Transverse colon (tissue), 4 donors: ENCODE data around the gene ZHX3. TPM values are rescaled to one million over a fixed set of nuclear protein-coding genes. Genes with fewer than 3 reads are reported as not detected.

Experiments
- DNase-seq: peaks from one replicate; pipeline ENCODE4 v3.0.0-alpha.2; 2019
- H3K27ac ChIP-seq, 4 donors: fragments of 200-600 bp; sonication (generic); 2 replicates each; pipeline ENCODE4 v1.5.1; 2016 to 2018; ENCODE audit warnings: inconsistent platforms in 4 of 4
- H3K27me3 ChIP-seq: fragments of 200-600 bp; sonication (generic); 2 replicates; pipeline ENCODE4 v1.5.1; 2017; ENCODE audit warnings: inconsistent platforms
- H3K36me3 ChIP-seq, 4 donors: fragments of 200-600 bp; sonication (generic); 2 replicates each; pipeline ENCODE4 v1.5.1; 2017 to 2019; ENCODE audit warnings: inconsistent platforms in 4 of 4
- H3K4me1 ChIP-seq, 4 donors: fragments of 200-600 bp; sonication (generic); 2 replicates each; pipeline ENCODE4 v1.5.1; 2017 to 2020; ENCODE audit warnings: inconsistent platforms in 4 of 4
- H3K4me3 ChIP-seq, 4 donors: fragments of 200-600 bp; sonication (generic); 1 replicate in 1 of 4; 2 replicates in 3 of 4; pipeline versions ENCODE4 v1.5.1 to v1.6.1; 2017 to 2019; ENCODE audit warnings: inconsistent platforms in 4 of 4
- H3K9me3 ChIP-seq, 2 donors: fragments of 200-600 bp; sonication (generic); 2 replicates each; pipeline ENCODE4 v1.5.1; 2017 to 2019; ENCODE audit warnings: inconsistent platforms in 2 of 2
- EP300 ChIP-seq: sonication (generic); formaldehyde crosslinking; IDR thresholded peaks from one replicate; pipeline ENCODE4 v1.6.1; 2017; ENCODE audit warnings: antibody characterized with exemption, low read depth
- POLR2A ChIP-seq: fragments of 450-650 bp; IDR thresholded peaks from one replicate; pipeline ENCODE4 v1.6.1; 2016; ENCODE audit warnings: antibody characterized with exemption, mild to moderate bottlenecking, moderate library complexity
- POLR2AphosphoS5 ChIP-seq, 3 donors: sonication (generic); formaldehyde crosslinking; IDR thresholded peaks; one replicate each; pipeline ENCODE4 v1.6.1; 2016; ENCODE audit warnings: antibody characterized with exemption in 3 of 3
- WGBS, 2 donors: methylation state at CpG; one replicate each; pipeline ENCODE4 v1.1.5; 2018; ENCODE audit warnings: low coverage in 1 of 2; 5-methylcytosine and 5-hydroxymethylcytosine counted together
- in situ Hi-C, 4 donors: fragments of 200-750 bp; cut with MboI; loops; one replicate each; pipeline versions ENCODE4 v1.15.0 to v1.15.1; 2017; ENCODE audit warnings: low sequenced_read_pairs in 3 of 4, low pct_ligation_motif_present in 1 of 4, low pct_unique_long_range_greater_than_20kb in 1 of 4
- intact Hi-C: fragments of 100-400 bp; cut with DNase I; formaldehyde crosslinking; loops from one replicate; pipeline ENCODE4 v1.15.1; 2023; ENCODE audit warnings: low total_unique reads
- total RNA-seq, 4 donors: library from RNA; depleted of rRNA; stranded (reverse); fragments of >200 nt; gene quantifications; one replicate each; pipeline ENCODE4 v1.1.0, GENCODE V29; 2016
- TF ChIP-seq, protein P1 (sequence below), 5 experiments: fragments of 200-600 bp in 3 of 5; fragments of 450-650 bp in 2 of 5; sonication (generic) in 3 of 5; IDR thresholded peaks; 1 replicate in 2 of 5; 2 replicates in 3 of 5; pipeline ENCODE4 v1.5.1; 2016 to 2017; ENCODE audit warnings: antibody characterized with exemption in 5 of 5, inconsistent platforms in 3 of 5, mild to moderate bottlenecking in 2 of 5, moderate library complexity in 1 of 5

Gene ZHX3
- total RNA-seq, 4 donors from 2014 or later, result 22.7 to 34.8 (median 26.4) TPM

DNA sequence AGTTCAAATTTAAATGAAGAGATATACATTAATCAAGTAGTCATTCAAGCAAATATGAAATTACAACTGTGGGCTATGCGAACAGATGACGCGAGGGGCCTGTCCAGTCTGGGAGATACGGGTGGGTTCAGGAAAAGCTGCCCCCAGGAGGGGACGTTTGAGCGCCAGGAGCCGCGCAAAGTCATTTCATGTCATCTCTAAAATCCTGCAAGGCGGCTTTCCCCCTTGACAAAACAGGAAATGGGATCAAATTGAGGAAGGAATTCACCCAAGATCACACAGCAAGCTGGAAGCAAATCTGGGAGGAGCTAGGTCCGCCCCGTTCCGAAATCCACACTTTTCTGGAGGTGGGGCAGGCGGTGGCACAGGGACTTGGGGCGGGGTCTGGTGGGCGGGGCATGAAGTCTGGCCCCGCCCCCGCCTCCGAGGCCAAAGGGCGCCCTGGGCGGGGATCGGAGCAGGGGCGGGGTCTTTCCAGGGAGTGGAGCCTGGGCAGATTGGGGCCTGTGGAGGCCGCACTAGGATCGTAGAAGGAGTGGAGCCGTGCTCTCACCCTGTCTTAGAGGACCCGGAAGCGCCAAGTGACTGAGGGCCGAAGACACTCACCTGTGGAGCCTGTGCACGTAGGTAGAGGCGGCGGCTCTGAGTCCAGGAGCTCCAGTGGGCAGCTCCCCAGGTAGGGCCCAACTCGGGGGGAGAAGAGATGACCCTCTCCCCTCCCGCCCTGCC lies 23.0 kb upstream of the ZHX3 start, which contains the start of gene LPIN3:
Gene LPIN3 (plus strand): TSS at position 495 of the 729 bp plus-strand sequence. CDS start 4,983 bp downstream, outside the sequence.
- Histone ChIP-seq H3K4me3 (peak within 1 kb of the TSS; percentile 15 to 49 (median 36)), H3K9me3 (no peaks in the 10 kb centered on the region), H3K4me1 (peaks cover 6 to 36% (median 26%) of the 10 kb centered on the region in 4 donors), H3K27ac (peak within 1 kb of the TSS; percentile 84 to 92 (median 88)), H3K27me3 (no peaks in the 10 kb centered on the region), H3K36me3 (no peaks in the 10 kb centered on the region)
- 6 to 18% methylated on average over 12 to 28 of the region's 33 CpGs for WGBS, 2 donors
- TF ChIP-seq, protein P1, sequence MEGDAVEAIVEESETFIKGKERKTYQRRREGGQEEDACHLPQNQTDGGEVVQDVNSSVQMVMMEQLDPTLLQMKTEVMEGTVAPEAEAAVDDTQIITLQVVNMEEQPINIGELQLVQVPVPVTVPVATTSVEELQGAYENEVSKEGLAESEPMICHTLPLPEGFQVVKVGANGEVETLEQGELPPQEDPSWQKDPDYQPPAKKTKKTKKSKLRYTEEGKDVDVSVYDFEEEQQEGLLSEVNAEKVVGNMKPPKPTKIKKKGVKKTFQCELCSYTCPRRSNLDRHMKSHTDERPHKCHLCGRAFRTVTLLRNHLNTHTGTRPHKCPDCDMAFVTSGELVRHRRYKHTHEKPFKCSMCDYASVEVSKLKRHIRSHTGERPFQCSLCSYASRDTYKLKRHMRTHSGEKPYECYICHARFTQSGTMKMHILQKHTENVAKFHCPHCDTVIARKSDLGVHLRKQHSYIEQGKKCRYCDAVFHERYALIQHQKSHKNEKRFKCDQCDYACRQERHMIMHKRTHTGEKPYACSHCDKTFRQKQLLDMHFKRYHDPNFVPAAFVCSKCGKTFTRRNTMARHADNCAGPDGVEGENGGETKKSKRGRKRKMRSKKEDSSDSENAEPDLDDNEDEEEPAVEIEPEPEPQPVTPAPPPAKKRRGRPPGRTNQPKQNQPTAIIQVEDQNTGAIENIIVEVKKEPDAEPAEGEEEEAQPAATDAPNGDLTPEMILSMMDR (IDR thresholded peaks at IDR 0.05), result no peak
- TF ChIP-seq POLR2A (peak; percentile 90), POLR2AphosphoS5 (IDR thresholded peaks at IDR 0.05) (peak; percentile 58 to 89 (median 84)), EP300 (no peak)
- in situ Hi-C loops, result loop anchor here in 3 of 4 donors (5.0 to 25.0 kb wide), 3 partner anchors 168 to 378 kb away; no protein-coding TSS in a partner anchor
- intact Hi-C loops, result loop anchor here (1.0 kb wide), 1 partner anchor 109 kb away; no protein-coding TSS in a partner anchor
- peak; percentile 95 for DNase-seq

DNA sequence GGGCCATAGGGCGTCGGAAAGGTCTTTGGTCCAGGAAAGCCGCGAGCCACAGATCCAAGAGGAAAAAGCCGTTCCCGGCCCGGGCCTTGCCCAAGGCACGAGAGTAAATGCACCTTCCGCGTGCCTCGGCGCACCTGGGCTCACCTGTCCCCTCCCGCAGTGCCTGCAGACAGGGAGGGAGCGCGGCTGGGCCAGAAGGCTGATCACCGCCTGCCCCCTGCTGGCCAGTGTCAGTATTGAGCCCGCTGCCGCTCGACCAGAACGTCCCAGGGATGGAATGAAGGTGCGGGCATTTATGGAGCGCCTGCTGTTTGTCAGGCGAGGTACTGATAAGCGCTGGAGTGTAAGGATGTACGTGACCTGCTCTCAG lies 22.4 kb upstream of the ZHX3 start:
- TF ChIP-seq, protein P1 (IDR thresholded peaks at IDR 0.05), result peak; percentile 97 to 100 (median 99)
- TF ChIP-seq POLR2A (no peak), POLR2AphosphoS5 (IDR thresholded peaks at IDR 0.05) (peak in 2 of 3 donors; percentile 37 to 51), EP300 (no peak)
- intact Hi-C loops (loop anchor here (1.0 to 2.0 kb wide), 2 partner anchors 109 to 167 kb away; no protein-coding TSS in a partner anchor), in situ Hi-C loops (loop anchor here (5.0 to 25.0 kb wide), 6 partner anchors 163 to 378 kb away; no protein-coding TSS in a partner anchor)
- no peaks in the 10 kb centered on the region for H3K27me3 ChIP-seq
- 0 to 6% methylated on average over 3 to 17 of the region's 25 CpGs for WGBS, 2 donors
- H3K4me3 ChIP-seq, result peak overlapping the region in 3 of 4 donors; percentile 17 to 49 (median 38)
- no peaks in the 10 kb centered on the region for H3K36me3 ChIP-seq
- peaks cover 6 to 36% (median 26%) of the 10 kb centered on the region in 4 donors for H3K4me1 ChIP-seq
- H3K9me3 ChIP-seq, result no peaks in the 10 kb centered on the region
- H3K27ac ChIP-seq, result peak overlapping the region; percentile 84 to 92 (median 88)
- peak; percentile 95 for DNase-seq

DNA sequence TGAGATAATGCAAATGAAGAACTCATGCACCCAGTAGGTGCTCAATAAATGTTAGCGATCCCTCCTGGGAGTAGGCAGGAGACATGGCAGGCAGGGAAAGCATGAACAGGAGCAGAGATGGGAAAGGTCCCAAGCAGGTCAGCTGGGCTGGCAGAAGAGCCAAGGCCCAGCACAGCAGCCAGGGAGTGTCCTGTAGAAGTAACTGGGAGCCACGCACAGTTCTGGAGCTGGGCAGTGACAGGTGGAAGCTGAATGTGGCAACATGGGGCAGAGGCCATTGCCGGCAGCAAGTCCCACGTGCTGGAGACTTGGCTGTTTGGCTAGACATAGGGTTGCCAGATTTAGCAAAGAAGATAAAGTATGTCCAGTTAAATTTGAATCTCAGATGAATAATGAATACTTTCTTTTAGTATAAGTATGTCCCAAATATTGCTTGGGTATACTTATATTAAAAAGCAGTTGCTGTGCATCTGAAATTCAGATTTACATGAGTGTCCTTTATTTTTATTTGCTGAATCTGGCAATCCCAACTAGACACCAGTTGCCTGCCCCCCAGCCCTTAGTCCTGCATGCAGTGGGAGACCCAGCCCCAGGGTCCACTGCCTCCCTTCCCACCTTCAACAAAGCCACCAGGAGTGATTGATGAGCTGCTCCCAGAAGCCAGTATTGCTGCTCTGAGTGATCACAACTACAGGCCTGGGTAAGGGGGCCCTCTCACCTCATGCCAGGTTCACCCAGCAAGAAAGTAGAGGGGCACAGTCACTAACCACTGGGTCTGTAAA lies 19.4 kb upstream of the ZHX3 start:
- DNase-seq, result no peak
- TF ChIP-seq, protein P1 (IDR thresholded peaks at IDR 0.05), result no peak
- TF ChIP-seq POLR2AphosphoS5 (IDR thresholded peaks at IDR 0.05), result no peak
- no peak for TF ChIP-seq EP300
- TF ChIP-seq POLR2A, result no peak
- Histone ChIP-seq H3K4me1 (peaks cover 3 to 28% (median 16%) of the 10 kb centered on the region in 4 donors), H3K9me3 (no peaks in the 10 kb centered on the region), H3K36me3 (no peaks in the 10 kb centered on the region), H3K27ac (no peak overlapping the region), H3K27me3 (no peaks in the 10 kb centered on the region), H3K4me3 (no peak overlapping the region)
- in situ Hi-C loops, result loop anchor here (5.0 to 25.0 kb wide), 5 partner anchors 160 to 375 kb away; no protein-coding TSS in a partner anchor
- intact Hi-C loops, result no loop called here
- 86 to 91% methylated on average over 1 to 4 of the region's 4 CpGs for WGBS, 2 donors
